Astrocyte (in vitro differentiated cells and primary cell): ENCODE data around the gene FRMD5.

Experiments used
- EZH2 ChIP-seq: IDR thresholded peaks from 2 replicates; pipeline ENCODE4 v1.6.1; 2012; ENCODE audit warnings: mild to moderate bottlenecking, low read length, inconsistent platforms; ENCODE audit not compliant: insufficient read depth
- TF ChIP-seq, protein P1 (sequence below): IDR thresholded peaks from 2 replicates; pipeline ENCODE4 v1.5.1; 2011; ENCODE audit warnings: low read depth, mild to moderate bottlenecking, inconsistent platforms, low read length, moderate library complexity; ENCODE audit not compliant: insufficient read depth

DNA sequence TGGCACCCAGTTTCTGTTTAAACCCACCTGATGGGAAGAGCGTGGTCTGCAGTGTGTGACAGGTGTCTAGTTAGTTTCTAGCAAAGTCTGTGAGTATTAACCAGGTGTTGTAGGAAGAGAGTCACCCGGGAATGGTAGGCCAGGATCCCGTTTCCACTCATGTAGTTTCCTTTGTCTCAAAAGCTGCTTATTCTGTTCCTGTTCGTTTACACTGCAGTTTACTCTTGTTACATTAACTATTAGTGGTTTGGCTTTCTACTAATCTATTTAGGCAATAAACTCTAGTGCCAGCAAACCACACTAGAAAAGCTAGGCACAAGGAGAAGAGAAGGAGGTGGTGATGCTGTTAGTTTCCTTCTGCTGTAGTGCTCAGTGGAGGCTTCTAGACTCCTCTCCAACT is 335.5 kb downstream of the FRMD5 start:
- no peak for TF ChIP-seq EZH2
- TF ChIP-seq, protein P1, sequence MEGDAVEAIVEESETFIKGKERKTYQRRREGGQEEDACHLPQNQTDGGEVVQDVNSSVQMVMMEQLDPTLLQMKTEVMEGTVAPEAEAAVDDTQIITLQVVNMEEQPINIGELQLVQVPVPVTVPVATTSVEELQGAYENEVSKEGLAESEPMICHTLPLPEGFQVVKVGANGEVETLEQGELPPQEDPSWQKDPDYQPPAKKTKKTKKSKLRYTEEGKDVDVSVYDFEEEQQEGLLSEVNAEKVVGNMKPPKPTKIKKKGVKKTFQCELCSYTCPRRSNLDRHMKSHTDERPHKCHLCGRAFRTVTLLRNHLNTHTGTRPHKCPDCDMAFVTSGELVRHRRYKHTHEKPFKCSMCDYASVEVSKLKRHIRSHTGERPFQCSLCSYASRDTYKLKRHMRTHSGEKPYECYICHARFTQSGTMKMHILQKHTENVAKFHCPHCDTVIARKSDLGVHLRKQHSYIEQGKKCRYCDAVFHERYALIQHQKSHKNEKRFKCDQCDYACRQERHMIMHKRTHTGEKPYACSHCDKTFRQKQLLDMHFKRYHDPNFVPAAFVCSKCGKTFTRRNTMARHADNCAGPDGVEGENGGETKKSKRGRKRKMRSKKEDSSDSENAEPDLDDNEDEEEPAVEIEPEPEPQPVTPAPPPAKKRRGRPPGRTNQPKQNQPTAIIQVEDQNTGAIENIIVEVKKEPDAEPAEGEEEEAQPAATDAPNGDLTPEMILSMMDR: no peak
